Astrocyte (in vitro differentiated cells and primary cell): ENCODE data around the gene PTPRT.

Experiments used
- CTCF ChIP-seq: IDR thresholded peaks from 2 replicates; pipeline ENCODE4 v1.5.1; 2011; ENCODE audit warnings: low read depth, mild to moderate bottlenecking, inconsistent platforms, low read length, moderate library complexity; ENCODE audit not compliant: insufficient read depth
- EZH2 ChIP-seq: IDR thresholded peaks from 2 replicates; pipeline ENCODE4 v1.6.1; 2012; ENCODE audit warnings: mild to moderate bottlenecking, low read length, inconsistent platforms; ENCODE audit not compliant: insufficient read depth

GRCh38 chr20:43052532-43052931 is 137.2 kb downstream of the PTPRT start:
- TF ChIP-seq CTCF, result no peak
- no peak for TF ChIP-seq EZH2
